HG02763 (cell line): ENCODE results near the gene BCAR3.

Source experiments
- ATAC-seq: cut with Tn5 transposase; IDR thresholded peaks from one replicate; pipeline ENCODE4 v1.9.1; 2021; ENCODE audit warnings: mild to moderate bottlenecking, moderate library complexity; ENCODE audit not compliant: unreplicated experiment

BCAR3 gene

DNA sequence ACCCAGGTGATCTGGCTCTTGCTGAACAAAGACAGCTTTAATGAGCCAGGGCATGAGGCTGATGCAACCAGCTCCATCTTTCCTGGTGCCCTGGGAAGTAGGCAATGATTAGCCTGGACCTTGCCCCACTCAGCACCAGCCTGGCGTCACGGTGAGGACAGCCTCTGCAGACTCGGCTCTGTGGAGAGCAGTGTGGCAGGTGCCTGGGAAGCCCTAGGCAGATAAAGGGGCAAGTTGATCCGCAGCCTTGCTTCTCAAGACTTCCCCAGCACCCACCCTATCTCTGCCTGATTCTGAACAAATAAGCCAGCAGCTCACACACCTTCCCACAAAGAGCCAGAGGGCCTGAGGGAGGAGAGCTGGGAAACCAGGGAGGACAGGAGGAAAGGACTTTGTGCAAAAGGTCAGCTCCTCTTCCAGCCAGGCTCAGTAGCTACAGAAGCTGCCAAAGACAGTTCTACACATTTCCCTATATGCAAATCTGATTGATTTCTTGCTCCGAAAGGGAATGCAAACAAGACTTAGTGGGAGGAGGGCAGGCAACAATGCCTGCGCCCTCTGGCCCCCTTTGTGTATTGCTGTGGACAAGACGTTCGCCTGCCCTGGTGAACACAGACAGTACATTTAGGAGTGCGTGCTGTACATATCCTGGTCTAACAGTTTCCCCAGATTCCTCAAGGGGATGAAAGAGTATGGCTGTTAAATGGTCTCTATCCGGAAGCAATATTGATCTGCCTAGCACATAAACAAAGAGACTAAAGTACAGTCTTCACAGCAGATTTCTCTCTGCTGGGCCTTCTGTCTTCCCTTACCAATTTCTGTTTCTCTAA lies 63.8 kb downstream of the BCAR3 start:
- no peak for ATAC-seq

DNA sequence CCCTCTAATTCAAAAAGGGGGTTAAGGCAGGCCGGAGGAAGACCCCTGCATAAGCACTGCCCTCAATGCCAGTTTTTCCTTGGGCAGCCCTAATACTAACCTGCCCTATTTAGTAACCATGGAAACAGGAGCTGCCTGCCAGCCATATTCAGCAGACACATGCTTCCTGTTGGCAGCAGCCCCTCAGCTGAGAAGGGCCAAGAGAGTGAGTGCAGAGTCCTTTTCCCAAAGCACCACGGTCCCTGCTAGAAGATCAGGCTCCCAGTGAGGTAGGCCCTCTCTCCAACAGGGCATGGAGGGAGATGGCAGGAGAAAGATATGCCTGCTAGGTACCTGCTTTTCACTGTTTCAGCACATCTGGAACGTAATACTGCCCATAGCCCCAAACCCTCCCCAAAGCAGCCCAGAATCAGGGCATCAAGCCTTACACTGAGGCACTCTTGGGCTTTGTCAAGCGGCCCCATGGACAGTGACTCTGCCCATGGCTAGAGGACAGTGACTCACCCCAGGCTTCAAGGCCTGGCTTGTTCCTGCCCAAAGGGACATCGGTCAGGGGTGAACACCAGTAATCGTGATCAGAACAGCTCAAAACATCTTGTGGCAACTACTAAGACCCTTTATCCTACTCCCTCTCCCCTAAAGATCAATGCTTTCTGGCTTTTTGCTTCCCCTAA lies 64.5 kb downstream of the BCAR3 start:
- no peak for ATAC-seq

GRCh38 chr1:93616221-93616995 lies 65.2 kb downstream of the BCAR3 start:
- ATAC-seq, result no peak

GRCh38 chr1:93615582-93616150 lies 66.0 kb downstream of the BCAR3 start:
- ATAC-seq, result peak; percentile 66

- peak; percentile 50 for ATAC-seq
Observed at GRCh38 chr1:93614986-93615581, 66.6 kb downstream of the BCAR3 start.

GRCh38 chr1:93614541-93614940 lies 67.1 kb downstream of the BCAR3 start:
- ATAC-seq, result no peak

- no peak for ATAC-seq
Observed at GRCh38 chr1:93613898-93614297, 67.7 kb downstream of the BCAR3 start.

GRCh38 chr1:93612510-93612909 lies 69.1 kb downstream of the BCAR3 start:
- ATAC-seq, result no peak

DNA sequence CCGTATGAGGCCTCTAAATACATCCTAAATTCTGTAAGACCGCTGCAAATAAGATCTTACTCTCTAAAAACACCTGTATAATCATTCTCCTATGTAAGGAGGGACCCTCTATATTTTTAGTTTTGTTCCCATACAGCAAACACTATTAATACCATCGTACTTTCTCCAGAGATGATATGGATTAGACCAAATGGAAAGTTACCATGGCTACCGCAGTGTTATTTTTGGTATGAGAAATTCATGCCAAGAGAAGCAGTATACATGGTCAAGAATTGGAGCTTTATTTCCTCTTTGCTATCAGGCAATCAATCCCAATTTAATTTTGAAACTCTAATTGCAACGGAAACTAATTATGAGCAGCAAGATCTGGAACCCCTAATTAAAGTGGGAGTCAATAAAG lies 70.0 kb downstream of the BCAR3 start:
- ATAC-seq, result no peak

DNA sequence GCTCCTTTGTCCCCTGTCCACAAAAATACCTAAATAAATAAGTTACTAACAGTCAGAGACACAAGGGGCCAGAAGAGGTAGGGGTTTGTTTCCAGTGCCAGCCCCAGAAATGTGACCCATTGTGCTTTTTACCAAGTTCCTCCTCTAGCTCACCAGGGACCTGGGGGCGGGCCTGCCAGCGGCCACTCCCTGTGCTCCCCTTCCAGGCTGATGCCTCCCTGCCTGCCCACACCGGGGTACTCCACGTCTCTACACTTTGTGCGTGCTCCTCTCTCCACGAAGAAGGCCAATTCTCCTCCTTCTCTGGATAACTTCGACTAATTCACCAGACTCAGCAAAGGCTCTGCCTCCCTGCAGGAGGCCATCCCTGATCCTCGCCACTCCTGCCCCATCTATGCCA lies 72.1 kb downstream of the BCAR3 start:
- no peak for ATAC-seq

DNA sequence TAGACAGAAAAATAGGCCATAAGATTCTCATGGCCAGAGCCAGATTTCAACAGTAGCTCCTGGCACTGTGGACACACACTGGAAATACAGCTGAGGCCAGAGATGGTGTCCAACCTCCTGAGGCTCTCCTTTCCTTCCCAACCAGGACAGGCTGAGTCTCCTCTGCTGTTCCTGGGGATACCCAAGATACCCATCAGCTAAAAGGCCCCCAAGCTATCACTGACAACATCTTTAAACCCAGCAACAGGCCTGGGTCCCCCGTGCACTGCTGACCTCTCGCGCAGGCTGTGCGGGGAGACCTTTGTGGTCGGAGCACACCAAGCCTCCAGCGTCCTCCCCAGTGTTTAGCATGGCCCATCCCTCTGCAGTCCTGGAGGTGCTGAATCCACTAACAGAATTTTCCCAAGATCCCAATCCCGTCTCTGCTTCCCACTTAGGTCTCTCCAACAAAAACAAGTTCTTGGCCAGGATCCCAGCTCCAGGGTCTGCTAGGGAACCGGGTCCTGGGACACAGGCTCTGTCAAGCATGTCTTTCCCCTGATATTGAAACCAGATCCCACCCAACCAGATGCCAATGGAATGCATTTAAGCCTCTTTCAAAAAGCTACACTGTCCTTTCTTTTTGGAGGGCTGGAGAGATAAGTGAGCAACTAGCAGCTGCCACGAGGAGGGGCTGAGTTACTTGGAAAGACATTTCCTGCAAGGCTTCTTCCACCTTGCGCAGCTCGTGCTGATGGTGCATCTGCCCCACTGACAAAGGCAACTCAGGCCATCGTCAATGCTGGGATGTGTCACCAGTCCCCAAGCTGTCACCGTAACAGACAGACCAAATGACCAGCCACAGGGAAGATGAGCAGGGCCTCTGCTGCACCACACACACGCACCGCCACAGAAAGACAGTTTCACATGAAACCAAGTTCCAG lies 73.2 kb downstream of the BCAR3 start:
- ATAC-seq, result peak; percentile 6

GRCh38 chr1:93607814-93608186 lies 73.8 kb downstream of the BCAR3 start:
- ATAC-seq, result peak; percentile 89

GRCh38 chr1:93605812-93606512 lies 75.7 kb downstream of the BCAR3 start:
- ATAC-seq, result no peak

DNA sequence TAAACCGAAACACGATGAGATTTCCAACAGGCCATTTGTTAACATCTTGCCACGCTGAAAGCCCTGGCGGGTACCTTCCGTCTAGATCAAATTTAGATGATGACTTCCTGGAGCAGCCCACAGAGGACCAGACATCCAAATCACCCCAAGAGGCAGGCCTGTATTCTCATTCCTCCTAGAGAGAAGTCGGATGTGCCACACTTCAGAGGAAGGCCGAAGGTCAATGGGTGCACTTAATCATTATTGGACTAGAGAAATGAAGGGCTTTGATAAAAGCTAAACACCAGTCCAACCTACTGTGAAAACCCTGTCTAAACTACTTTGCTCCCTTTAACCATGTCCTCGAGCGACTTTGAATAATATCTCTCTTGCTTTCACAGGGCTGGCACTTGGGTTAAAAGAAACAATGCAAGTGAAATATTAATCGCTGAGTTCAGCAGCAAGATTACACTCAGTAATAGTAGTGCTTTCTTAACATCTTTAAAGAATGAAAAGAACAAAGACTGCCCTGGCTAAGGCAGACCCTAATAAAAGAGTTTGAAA lies 76.5 kb downstream of the BCAR3 start:
- no peak for ATAC-seq

DNA sequence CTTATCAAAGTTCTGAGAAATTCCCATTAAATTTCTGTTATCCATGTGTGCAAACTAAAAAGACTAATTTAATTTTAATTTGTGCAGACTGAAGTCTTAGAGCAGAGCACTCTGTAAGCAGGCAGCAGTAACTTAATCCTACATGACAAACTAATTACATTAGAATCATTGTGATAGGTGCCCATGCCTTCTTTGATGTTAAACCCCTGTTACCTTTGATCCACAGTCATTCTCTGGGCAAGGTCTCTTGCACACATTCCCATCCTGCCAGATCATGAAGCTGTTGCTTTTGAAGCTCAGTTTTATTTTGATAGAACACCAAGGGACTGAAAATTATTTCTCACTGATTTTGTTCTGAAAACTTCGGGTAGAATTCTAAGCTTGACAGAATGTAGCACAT lies 77.2 kb downstream of the BCAR3 start:
- no peak for ATAC-seq

DNA sequence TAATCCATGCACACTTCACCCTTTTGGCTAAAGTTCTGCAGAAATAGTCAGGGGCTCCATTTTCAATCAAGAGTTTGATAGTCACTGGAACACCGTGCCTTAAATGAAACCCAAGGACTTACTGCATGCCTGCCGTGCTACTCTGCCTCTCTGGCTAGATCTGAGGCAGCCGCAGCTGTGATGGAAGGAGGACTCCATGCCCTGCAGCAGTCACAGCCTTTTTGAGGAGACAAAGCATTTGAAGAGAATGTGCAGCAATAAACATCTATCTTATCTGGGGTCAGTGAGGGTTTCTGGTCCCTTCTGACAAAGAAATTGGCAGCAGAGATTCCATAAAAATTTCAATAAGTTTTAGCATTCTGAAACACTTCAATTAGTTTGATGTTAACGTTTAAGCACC lies 78.0 kb downstream of the BCAR3 start:
- ATAC-seq, result no peak

GRCh38 chr1:93603106-93603505 lies 78.5 kb downstream of the BCAR3 start:
- no peak for ATAC-seq

DNA sequence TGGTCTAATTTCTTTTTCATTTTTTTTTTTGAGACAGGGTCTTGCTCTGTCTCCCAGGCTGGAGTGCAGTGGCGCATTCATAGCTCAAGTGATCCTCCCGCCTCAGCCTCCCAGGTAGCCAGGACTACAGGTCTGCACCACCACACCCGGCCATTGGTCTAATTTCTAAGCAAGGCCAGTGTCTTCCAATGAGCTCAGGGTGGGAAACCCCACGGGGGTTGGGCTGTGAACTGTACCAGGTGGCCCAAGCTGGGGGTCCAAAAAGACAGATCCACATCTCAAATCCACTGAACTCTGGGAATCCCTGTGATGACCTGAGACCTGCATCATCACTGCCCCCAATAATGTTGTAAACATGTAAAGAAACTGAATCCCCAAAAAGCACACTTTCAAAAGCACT lies 79.5 kb downstream of the BCAR3 start:
- ATAC-seq, result no peak

DNA sequence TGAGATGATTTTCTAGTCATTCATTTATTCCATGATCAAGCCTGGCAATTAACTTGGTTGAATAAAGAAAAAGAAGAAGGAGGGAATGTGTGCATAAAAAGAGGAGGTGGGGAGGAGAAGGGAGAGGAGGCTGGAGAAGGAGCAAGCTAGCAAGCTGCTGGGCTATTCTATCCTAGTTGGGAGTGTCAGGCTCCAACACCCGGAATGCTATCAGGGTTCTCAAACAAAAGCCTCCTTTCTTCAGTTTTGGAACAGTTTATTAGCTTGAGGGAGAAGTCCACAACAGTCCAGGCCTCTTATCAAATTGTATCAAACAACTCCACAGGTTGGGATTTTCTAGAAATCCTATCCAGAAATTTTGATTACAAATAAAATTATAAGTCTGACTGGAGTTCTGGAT lies 80.0 kb downstream of the BCAR3 start:
- ATAC-seq, result no peak
